HCT116 (cell line): ENCODE data around the gene SPDYE4. TPM values are rescaled to one million over a fixed set of nuclear protein-coding genes. Genes with fewer than 3 reads are reported as not detected.

Source experiments
- ATAC-seq: fragments of 200-7000 bp; cut with Tn5 transposase; 2 replicates; pipeline ENCODE4 v1.9.1; 2020; ENCODE audit warnings: mild to moderate bottlenecking, moderate library complexity
- BruUV-seq: library from RNA; stranded (reverse); fragments of 400-500 nt; replicated peaks from 2 replicates; lab custom pipeline; 2021; lab: Mats Ljungman, UMichigan
- CTCF ChIA-PET: fragments of 300-600 bp; sonication (Branson Sonifier 250); formaldehyde crosslinking; loops from one replicate; lab custom pipeline; 2021; ENCODE audit warnings: antibody characterized with exemption; lab: Charles Lee
- POLR2A ChIA-PET: fragments of 300-600, 350-600 bp; sonication (Branson Sonifier 250); formaldehyde crosslinking; loops from one replicate; lab custom pipeline; 2021; ENCODE audit warnings: antibody characterized with exemption; lab: Charles Lee
- RAD21 ChIA-PET, 2 experiments: fragments of 300-600 bp; sonication (Branson Sonifier 250); formaldehyde crosslinking; loops; one replicate each; lab custom pipeline; 2023; ENCODE audit warnings: low total read pairs in 2 of 2; ENCODE audit not compliant: uncharacterized antibody in 2 of 2, unreplicated experiment in 2 of 2, low non-redundant PET in 1 of 2; lab: Charles Lee
- DNase-seq: peaks from one replicate; pipeline ENCODE4 v3.0.0-alpha.2; 2010; ENCODE audit warnings: low read depth, low spot score
- H2AFZ ChIP-seq: fragments of 200-600 bp; shearing (Covaris generic), sonication (generic); 2 replicates; pipeline ENCODE4 v1.6.1; 2017; ENCODE audit warnings: low read depth, mixed run types, mixed read lengths, antibody characterized with exemption, low read length; ENCODE audit not compliant: poor library complexity, severe bottlenecking
- H3K27ac ChIP-seq: 2 replicates; pipeline ENCODE4 v1.5.1; 2012; ENCODE audit warnings: low read depth, low read length
- H3K27me3 ChIP-seq: fragments of 200-600 bp; sonication (generic); 2 replicates; pipeline ENCODE4 v1.6.1; 2016; ENCODE audit warnings: mixed run types, low read length, mixed read lengths; ENCODE audit not compliant: insufficient read depth
- H3K36me3 ChIP-seq, 2 experiments: fragments of 200-500 bp in 1 of 2; fragments of 200-600 bp in 1 of 2; sonication (Bioruptor generic) in 1 of 2; sonication (generic) in 1 of 2; 2 replicates each; pipeline versions ENCODE4 v1.5.1 to v1.6.1; 2014 to 2016; ENCODE audit warnings: low read length in 2 of 2, inconsistent platforms in 1 of 2, mixed read lengths in 1 of 2, mixed run types in 1 of 2; ENCODE audit not compliant: insufficient read depth in 2 of 2, control insufficient read depth in 1 of 2
- H3K4me1 ChIP-seq, 2 experiments: fragments of 200-600 bp in 1 of 2; sonication (generic) in 1 of 2; 2 replicates each; pipeline versions ENCODE4 v1.5.1 to v1.6.1; 2012 to 2017; ENCODE audit warnings: low read length in 2 of 2, inconsistent platforms in 1 of 2, mild to moderate bottlenecking in 1 of 2, mixed read lengths in 1 of 2, mixed run types in 1 of 2, moderate library complexity in 1 of 2; ENCODE audit not compliant: insufficient read depth in 2 of 2, control insufficient read depth in 1 of 2
- H3K4me2 ChIP-seq: fragments of 200-600 bp; sonication (generic); 2 replicates; pipeline ENCODE4 v1.6.1; 2017; ENCODE audit warnings: mixed run types, low read length, mixed read lengths
- H3K4me3 ChIP-seq, 2 experiments: fragments of 200-600 bp in 1 of 2; sonication (generic) in 1 of 2; replicated peaks in 1 of 2; 2 replicates each; pipeline ENCODE4 v1.5.1; 2011 to 2016; ENCODE audit warnings: low read length in 2 of 2, control low read depth in 1 of 2, low read depth in 1 of 2, mild to moderate bottlenecking in 1 of 2, mixed read lengths in 1 of 2, mixed run types in 1 of 2
- H3K79me2 ChIP-seq: fragments of 200-600 bp; sonication (generic); 2 replicates; pipeline ENCODE4 v1.6.1; 2017; ENCODE audit warnings: mild to moderate bottlenecking, mixed run types, low read length, moderate library complexity, mixed read lengths; ENCODE audit not compliant: insufficient read depth
- H3K9ac ChIP-seq: fragments of 200-600 bp; sonication (generic); 2 replicates; pipeline ENCODE4 v1.6.1; 2016; ENCODE audit warnings: low read length, mixed read lengths
- H3K9me2 ChIP-seq: fragments of 200-600 bp; sonication (generic), shearing (Covaris generic); 2 replicates; pipeline ENCODE4 v1.6.1; 2017; ENCODE audit warnings: mixed run types, mild to moderate bottlenecking, moderate library complexity; ENCODE audit not compliant: insufficient read depth
- H3K9me3 ChIP-seq, 2 experiments: fragments of 200-500 bp in 1 of 2; fragments of 200-600 bp in 1 of 2; sonication (Bioruptor generic) in 1 of 2; sonication (generic) in 1 of 2; 2 replicates each; pipeline ENCODE4 v1.6.1; 2014 to 2017; ENCODE audit warnings: low read length in 2 of 2, mixed read lengths in 2 of 2, inconsistent platforms in 1 of 2, low read depth in 1 of 2, mild to moderate bottlenecking in 1 of 2, mixed run types in 1 of 2, moderate library complexity in 1 of 2; ENCODE audit not compliant: control insufficient read depth in 1 of 2, insufficient read depth in 1 of 2
- H4K20me1 ChIP-seq: fragments of 200-600 bp; sonication (generic), shearing (Covaris generic); 2 replicates; pipeline ENCODE4 v1.6.1; 2017; ENCODE audit warnings: mixed run types, mild to moderate bottlenecking, moderate library complexity; ENCODE audit not compliant: insufficient read depth
- CBX3 ChIP-seq: IDR thresholded peaks from 2 replicates; pipeline ENCODE4 v1.6.1; 2012; ENCODE audit warnings: low read depth
- CEBPB ChIP-seq: IDR thresholded peaks from 2 replicates; pipeline ENCODE4 v1.6.1; 2012; ENCODE audit warnings: low read depth
- CTCF ChIP-seq, 3 experiments: fragments of 200-600 bp in 1 of 3; sonication (generic) in 1 of 3; IDR thresholded peaks in 2 of 3; conservative IDR thresholded peaks in 1 of 3; 2 replicates each; pipeline ENCODE4 v1.5.1; 2012 to 2017; ENCODE audit warnings: low read depth in 2 of 3, low read length in 2 of 3, antibody characterized with exemption in 1 of 3, borderline replicate concordance in 1 of 3, control low read depth in 1 of 3, mild to moderate bottlenecking in 1 of 3, mixed read lengths in 1 of 3, mixed run types in 1 of 3, moderate library complexity in 1 of 3; ENCODE audit not compliant: insufficient read depth in 1 of 3
- EGR1 ChIP-seq: IDR thresholded peaks from 2 replicates; pipeline ENCODE4 v1.6.1; 2012; ENCODE audit warnings: low read depth
- EZH2phosphoT487 ChIP-seq: fragments of 200-600 bp; IDR thresholded peaks from 2 replicates; pipeline ENCODE4 v1.6.1; 2018; ENCODE audit warnings: antibody characterized with exemption, borderline replicate concordance
- FOSL1 ChIP-seq: IDR thresholded peaks from 2 replicates; pipeline ENCODE4 v1.6.1; 2012; ENCODE audit warnings: low read depth
- MAX ChIP-seq: IDR thresholded peaks from 2 replicates; pipeline ENCODE4 v1.6.1; 2012
- SP1 ChIP-seq: IDR thresholded peaks from 2 replicates; pipeline ENCODE4 v1.6.1; 2012; ENCODE audit warnings: low read depth
- ZBTB33 ChIP-seq: IDR thresholded peaks from 2 replicates; pipeline ENCODE4 v1.6.1; 2011; ENCODE audit warnings: mild to moderate bottlenecking, low read length, moderate library complexity; ENCODE audit not compliant: insufficient replicate concordance; ENCODE audit errors: extremely low read depth
- ZFX ChIP-seq: fragments of 450-650 bp; IDR thresholded peaks from 2 replicates; pipeline ENCODE4 v1.6.1; 2017
- ZNF274 ChIP-seq: fragments of 200-500 bp; sonication (Bioruptor generic); IDR thresholded peaks from 2 replicates; pipeline ENCODE4 v1.6.1; 2014; ENCODE audit warnings: mild to moderate bottlenecking, low read depth, low read length, inconsistent platforms
- intact Hi-C: fragments of 100-400 bp; cut with micrococcal nuclease; formaldehyde crosslinking; loops from 2 replicates; pipeline ENCODE4 v1.10.0; 2022
- total RNA-seq: library from RNA; stranded (reverse); gene quantifications from one replicate; pipeline ENCODE4 v1.2.1, GENCODE V29; 2021; ENCODE audit not compliant: unreplicated experiment

SPDYE4 gene
- total RNA-seq, 1 experiment from 2014 or later, result not detected

GRCh38 chr17:8741771-8742170, 16.6 kb downstream of the SPDYE4 start:
- Histone ChIP-seq H3K27me3 (peaks cover 10% of the 10 kb centered on the region), H3K4me3 (no peak overlapping the region), H3K36me3 (no peaks in the 10 kb centered on the region), H3K9me2 (no peaks in the 10 kb centered on the region), H3K27ac (no peak overlapping the region), H3K4me1 (peaks cover 0 to 12% of the 10 kb centered on the region in 2 experiments; a peak in 2 of 4 replicates), H4K20me1 (no peaks in the 10 kb centered on the region), H3K4me2 (no peak overlapping the region), H3K9me3 (no peaks in the 10 kb centered on the region), H2AFZ (no peak overlapping the region), H3K79me2 (no peaks in the 10 kb centered on the region), H3K9ac (no peak overlapping the region)
- ChIA-PET RAD21 (no interaction called here), POLR2A (no interaction called here), CTCF (interaction anchor here (1.0 kb wide), 1 partner anchor 358 kb away, joined by 3 read pairs; no protein-coding TSS in a partner anchor)
- intact Hi-C loops, result no loop called here
- TF ChIP-seq MAX (no peak), FOSL1 (no peak), ZNF274 (no peak), SP1 (no peak), ZBTB33 (no peak), CEBPB (no peak), EGR1 (no peak), ZFX (no peak), CTCF (IDR thresholded peaks at IDR 0.05 in 2 of 3, conservative IDR thresholded peaks at IDR 0.05 in 1 of 3; ENCODE audit: borderline replicate concordance in 1 of 3, insufficient read depth in 1 of 3, low read depth in 2 of 3, low read length in 2 of 3) (no peak), EZH2phosphoT487 (no peak), CBX3 (no peak)
- BruUV-seq, result no TSS peak
- ATAC-seq (no peak), DNase-seq (no peak)
